GM19372 (cell line): ENCODE results near the gene GINS2.

Experiments used
- ATAC-seq: cut with Tn5 transposase; IDR thresholded peaks from one replicate; pipeline ENCODE4 v1.9.1; 2021; ENCODE audit warnings: mild to moderate bottlenecking, low read depth, moderate library complexity; ENCODE audit not compliant: unreplicated experiment

GINS2 gene

GRCh38 chr16:85690469-85691064 lies 1.8 kb upstream of the GINS2 start:
- ATAC-seq, result no peak

GRCh38 chr16:85689950-85690320 lies 1.2 kb upstream of the GINS2 start:
- no peak for ATAC-seq

GRCh38 chr16:85689285-85689949 lies 663 bp upstream of the GINS2 start:
- ATAC-seq, result no peak

GRCh38 chr16:85687651-85688471 lies 893 bp downstream of the GINS2 start:
- ATAC-seq, result no peak

GRCh38 chr16:85686912-85687591 lies 1.7 kb downstream of the GINS2 start:
- no peak for ATAC-seq

- ATAC-seq, result no peak
Observed at GRCh38 chr16:85685251-85685650, 3.5 kb downstream of the GINS2 start.

GRCh38 chr16:85683363-85683762 lies 5.4 kb downstream of the GINS2 start:
- ATAC-seq, result no peak

GRCh38 chr16:85682516-85682915 lies 6.2 kb downstream of the GINS2 start:
- no peak for ATAC-seq

GRCh38 chr16:85681255-85681654 lies 7.5 kb downstream of the GINS2 start:
- no peak for ATAC-seq

- ATAC-seq, result no peak
Observed at GRCh38 chr16:85680352-85680944, 8.3 kb downstream of the GINS2 start.

- no peak for ATAC-seq
Observed at GRCh38 chr16:85679870-85680269, 8.9 kb downstream of the GINS2 start.

GRCh38 chr16:85678821-85679220 lies 9.9 kb downstream of the GINS2 start:
- no peak for ATAC-seq

GRCh38 chr16:85678016-85678415 lies 10.7 kb downstream of the GINS2 start:
- ATAC-seq, result no peak

GRCh38 chr16:85677383-85677967 lies 11.3 kb downstream of the GINS2 start:
- no peak for ATAC-seq

GRCh38 chr16:85676466-85676865 lies 12.3 kb downstream of the GINS2 start:
- ATAC-seq, result no peak

GRCh38 chr16:85675251-85675874 lies 13.4 kb downstream of the GINS2 start:
- ATAC-seq, result no peak

- ATAC-seq, result no peak
Observed at GRCh38 chr16:85674828-85675227, 13.9 kb downstream of the GINS2 start.

- no peak for ATAC-seq
Observed at GRCh38 chr16:85674418-85674755, 14.4 kb downstream of the GINS2 start.

- ATAC-seq, result no peak
Observed at GRCh38 chr16:85673529-85674417, 15.0 kb downstream of the GINS2 start.
